ENCODE data around the gene LYST.

- TF ChIP-seq POLR2A (IDR thresholded peaks at IDR 0.05) (no peak), CTCF (IDR thresholded peaks at IDR 0.05 in 8 of 11, conservative IDR thresholded peaks at IDR 0.05 in 3 of 11) (no peak), POLR2AphosphoS5 (IDR thresholded peaks at IDR 0.05) (no peak)
Measured at GRCh38 chr1:235826102-235826854, 40.4 kb downstream of the LYST start.

Measured in spleen (tissue), 7 donors.